OCI-LY7 (cell line): ENCODE results near the gene COL18A1. TPM values are rescaled to one million over a fixed set of nuclear protein-coding genes. Genes with fewer than 3 reads are reported as not detected.

Source experiments
- BruUV-seq: library from RNA; stranded (reverse); fragments of 400-500 nt; replicated peaks from 2 replicates; lab custom pipeline; 2021; lab: Mats Ljungman, UMichigan
- CTCF ChIA-PET: fragments of 300-600 bp; sonication (Branson Sonifier 250); formaldehyde crosslinking; loops from one replicate; lab custom pipeline; 2022; ENCODE audit warnings: antibody characterized with exemption; ENCODE audit not compliant: unreplicated experiment; lab: Charles Lee
- POLR2A ChIA-PET: fragments of 300-600 bp; sonication (Branson Sonifier 250); formaldehyde crosslinking; loops from one replicate; lab custom pipeline; 2022; ENCODE audit warnings: antibody characterized with exemption; lab: Charles Lee
- DNase-seq: peaks from one replicate; pipeline ENCODE4 v3.0.0-alpha.2; 2015; ENCODE audit warnings: low spot score
- H2AFZ ChIP-seq: fragments of 200-600 bp; sonication (generic), shearing (Covaris generic); 2 replicates; pipeline ENCODE4 v1.6.1; 2014; ENCODE audit warnings: mild to moderate bottlenecking, antibody characterized with exemption, low read length, moderate library complexity
- H3K27ac ChIP-seq: fragments of 200-600 bp; sonication (generic); 2 replicates; pipeline ENCODE4 v1.5.1; 2014; ENCODE audit warnings: mixed run types, low read depth, mild to moderate bottlenecking, moderate library complexity, low read length, inconsistent platforms; ENCODE audit not compliant: poor library complexity, severe bottlenecking
- H3K36me3 ChIP-seq: fragments of 200-600 bp; sonication (generic); 2 replicates; pipeline ENCODE4 v1.6.1; 2014; ENCODE audit warnings: mild to moderate bottlenecking, antibody characterized with exemption, low read length, moderate library complexity, mixed read lengths; ENCODE audit not compliant: insufficient read depth
- H3K4me1 ChIP-seq: fragments of 200-600 bp; sonication (generic); 2 replicates; pipeline ENCODE4 v1.5.1; 2014; ENCODE audit warnings: mild to moderate bottlenecking, low read length; ENCODE audit not compliant: insufficient read depth, poor library complexity, severe bottlenecking
- H3K4me2 ChIP-seq: fragments of 200-600 bp; sonication (generic); 2 replicates; pipeline ENCODE4 v1.6.1; 2014; ENCODE audit warnings: mild to moderate bottlenecking, low read length
- H3K4me3 ChIP-seq: fragments of 200-600 bp; sonication (generic); 2 replicates; pipeline ENCODE4 v1.5.1; 2014; ENCODE audit warnings: mild to moderate bottlenecking, low read depth, low read length; ENCODE audit not compliant: poor library complexity, severe bottlenecking
- H3K79me2 ChIP-seq: fragments of 200-600 bp; sonication (generic); 2 replicates; pipeline ENCODE4 v1.6.1; 2016; ENCODE audit warnings: low read depth, mild to moderate bottlenecking, low read length, moderate library complexity, mixed read lengths; ENCODE audit not compliant: insufficient read depth
- H3K9me2 ChIP-seq: fragments of 200-600 bp; sonication (generic); 2 replicates; pipeline ENCODE4 v1.6.1; 2016; ENCODE audit warnings: mild to moderate bottlenecking, low read length, mixed read lengths; ENCODE audit not compliant: insufficient read depth
- H3K9me3 ChIP-seq: fragments of 200-600 bp; sonication (generic); 2 replicates; pipeline ENCODE4 v1.6.1; 2014; ENCODE audit warnings: mild to moderate bottlenecking, mixed run types, low read length, mixed read lengths
- H4K20me1 ChIP-seq: fragments of 200-600 bp; sonication (generic); 2 replicates; pipeline ENCODE4 v1.6.1; 2014; ENCODE audit warnings: mild to moderate bottlenecking, antibody characterized with exemption, low read length, moderate library complexity, mixed read lengths; ENCODE audit not compliant: insufficient read depth
- EZH2phosphoT487 ChIP-seq: fragments of 200-600 bp; sonication (generic); IDR thresholded peaks from 2 replicates; pipeline ENCODE4 v1.6.1; 2018; ENCODE audit warnings: low read depth, borderline replicate concordance, mild to moderate bottlenecking, mixed run types, antibody characterized with exemption, low read length, moderate library complexity, mixed read lengths
- intact Hi-C: fragments of 100-400 bp; cut with micrococcal nuclease; formaldehyde crosslinking; loops from one replicate; pipeline ENCODE4 v1.10.0; 2022; ENCODE audit not compliant: unreplicated experiment
- total RNA-seq, 2 experiments: library from RNA; depleted of rRNA in 1 of 2; stranded (reverse); fragments of >200 nt in 1 of 2; shearing (Covaris generic) in 1 of 2; gene quantifications; 2 replicates each; pipeline ENCODE4 v1.2.3, GENCODE V29; 2014 to 2022
- TF ChIP-seq, protein P1 (sequence below): fragments of 200-600 bp; sonication (generic); conservative IDR thresholded peaks from 2 replicates; pipeline ENCODE4 v1.5.1; 2014; ENCODE audit warnings: mild to moderate bottlenecking, antibody characterized with exemption, low read length, moderate library complexity, mixed read lengths

COL18A1 gene
- total RNA-seq, 2 experiments from 2014 or later, result 0.23 to 7.4 TPM

DNA sequence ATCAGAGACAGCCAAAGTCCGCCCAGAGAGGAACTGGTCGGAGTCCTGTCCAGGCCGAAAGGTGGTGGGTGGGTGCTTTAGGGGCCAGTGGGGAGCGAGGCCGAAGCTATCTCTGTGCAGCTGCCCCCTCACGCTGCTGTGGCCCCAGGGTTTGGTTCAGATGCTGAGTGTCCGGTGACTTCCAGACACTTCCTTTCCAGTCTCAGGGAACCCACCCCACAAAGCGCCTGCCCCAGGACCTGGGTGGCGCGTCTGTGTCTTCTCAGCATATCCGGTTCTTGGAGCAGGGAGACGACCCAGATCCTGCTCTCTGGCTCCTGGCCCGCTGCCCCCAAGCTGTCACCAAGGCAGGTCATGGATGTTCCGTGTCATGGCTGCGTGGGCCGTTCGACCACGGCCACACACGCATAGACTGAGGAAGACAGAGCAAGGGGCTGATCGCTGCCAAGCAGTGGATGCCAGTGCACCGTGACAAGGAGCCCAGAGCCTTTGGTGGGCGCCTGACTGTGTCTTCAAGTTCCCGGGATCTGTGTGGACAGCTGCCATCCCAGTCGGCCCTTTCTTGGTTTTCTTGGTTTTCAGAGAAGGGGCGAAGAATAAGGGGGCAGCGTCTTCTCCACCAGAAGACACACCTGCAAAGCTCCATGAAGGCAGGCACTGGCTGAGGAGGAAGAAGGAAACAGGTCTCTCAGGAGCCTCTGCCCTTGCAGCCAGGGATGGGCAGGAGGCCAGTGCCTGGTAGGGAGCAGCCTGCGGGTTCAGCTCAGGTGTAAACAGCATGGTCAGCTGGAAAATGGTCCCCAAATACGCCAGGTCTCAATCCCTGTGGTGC, 22.9 kb upstream of the COL18A1 start:
- DNase-seq, result no peak
- TF ChIP-seq EZH2phosphoT487, result no peak
- TF ChIP-seq, protein P1, sequence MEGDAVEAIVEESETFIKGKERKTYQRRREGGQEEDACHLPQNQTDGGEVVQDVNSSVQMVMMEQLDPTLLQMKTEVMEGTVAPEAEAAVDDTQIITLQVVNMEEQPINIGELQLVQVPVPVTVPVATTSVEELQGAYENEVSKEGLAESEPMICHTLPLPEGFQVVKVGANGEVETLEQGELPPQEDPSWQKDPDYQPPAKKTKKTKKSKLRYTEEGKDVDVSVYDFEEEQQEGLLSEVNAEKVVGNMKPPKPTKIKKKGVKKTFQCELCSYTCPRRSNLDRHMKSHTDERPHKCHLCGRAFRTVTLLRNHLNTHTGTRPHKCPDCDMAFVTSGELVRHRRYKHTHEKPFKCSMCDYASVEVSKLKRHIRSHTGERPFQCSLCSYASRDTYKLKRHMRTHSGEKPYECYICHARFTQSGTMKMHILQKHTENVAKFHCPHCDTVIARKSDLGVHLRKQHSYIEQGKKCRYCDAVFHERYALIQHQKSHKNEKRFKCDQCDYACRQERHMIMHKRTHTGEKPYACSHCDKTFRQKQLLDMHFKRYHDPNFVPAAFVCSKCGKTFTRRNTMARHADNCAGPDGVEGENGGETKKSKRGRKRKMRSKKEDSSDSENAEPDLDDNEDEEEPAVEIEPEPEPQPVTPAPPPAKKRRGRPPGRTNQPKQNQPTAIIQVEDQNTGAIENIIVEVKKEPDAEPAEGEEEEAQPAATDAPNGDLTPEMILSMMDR, result no peak
- H3K4me1 ChIP-seq, result no peaks in the 10 kb centered on the region
- intact Hi-C loops, result no loop called here
- no peaks in the 10 kb centered on the region for H3K9me2 ChIP-seq
- H3K4me3 ChIP-seq, result no peak overlapping the region
- no TSS peak for BruUV-seq
- no peaks in the 10 kb centered on the region for H3K36me3 ChIP-seq
- CTCF ChIA-PET, result no interaction called here
- no peaks in the 10 kb centered on the region for H3K9me3 ChIP-seq
- H3K27ac ChIP-seq, result no peak overlapping the region
- POLR2A ChIA-PET, result no interaction called here
- no peak overlapping the region for H3K4me2 ChIP-seq
- no peak overlapping the region for H2AFZ ChIP-seq
- H3K79me2 ChIP-seq, result no peaks in the 10 kb centered on the region
- no peaks in the 10 kb centered on the region for H4K20me1 ChIP-seq

DNA sequence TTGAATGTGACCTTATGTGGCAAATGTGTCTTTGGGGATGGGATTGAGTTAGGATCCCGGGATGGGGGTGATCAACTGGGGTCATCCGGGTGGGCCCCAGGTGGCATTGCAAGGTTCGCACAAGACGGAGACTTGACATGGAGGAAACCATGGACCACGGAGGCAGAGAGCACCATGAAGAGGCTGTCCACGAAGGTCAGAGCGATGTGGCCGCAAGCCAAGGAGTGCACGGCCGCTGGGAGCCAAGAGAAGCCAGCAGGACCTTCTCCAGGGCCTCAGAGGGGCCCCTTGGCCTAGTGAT, 22.3 kb upstream of the COL18A1 start:
- no peak for DNase-seq
- H3K9me2 ChIP-seq, result no peaks in the 10 kb centered on the region
- BruUV-seq, result no TSS peak
- TF ChIP-seq, protein P1, result no peak
- no peak for TF ChIP-seq EZH2phosphoT487
- H3K27ac ChIP-seq, result no peak overlapping the region
- no peaks in the 10 kb centered on the region for H4K20me1 ChIP-seq
- H3K36me3 ChIP-seq, result no peaks in the 10 kb centered on the region
- H3K4me3 ChIP-seq, result no peak overlapping the region
- no peak overlapping the region for H3K4me2 ChIP-seq
- H3K4me1 ChIP-seq, result no peaks in the 10 kb centered on the region
- no peak overlapping the region for H2AFZ ChIP-seq
- H3K79me2 ChIP-seq, result no peaks in the 10 kb centered on the region
- POLR2A ChIA-PET, result no interaction called here
- intact Hi-C loops, result no loop called here
- CTCF ChIA-PET, result no interaction called here
- H3K9me3 ChIP-seq, result no peaks in the 10 kb centered on the region

DNA sequence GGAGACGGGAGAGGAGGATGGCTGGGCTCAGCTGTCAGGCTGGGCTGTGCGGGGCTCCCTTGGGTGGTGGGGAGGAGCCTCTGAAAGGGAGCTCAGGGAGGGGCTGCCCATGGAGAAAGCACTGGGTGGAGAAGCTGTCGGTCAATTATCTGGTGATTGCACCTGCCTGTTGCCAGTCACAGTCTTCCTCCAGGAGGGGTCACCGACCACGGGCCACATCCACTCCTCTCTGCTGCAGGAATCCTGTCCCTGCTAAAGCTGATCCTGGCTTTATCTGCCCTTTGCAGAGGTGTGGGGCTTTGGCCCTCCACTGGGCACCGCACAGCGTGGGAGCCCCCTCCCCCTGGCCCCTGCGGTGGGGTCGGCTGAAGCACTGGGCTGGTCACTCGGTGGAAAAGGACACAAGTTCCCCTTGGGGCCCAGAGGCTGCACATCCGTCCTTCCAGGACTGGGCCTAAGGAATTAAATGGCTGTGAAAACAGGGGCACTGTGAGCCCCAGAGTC, 21.8 kb upstream of the COL18A1 start:
- no peaks in the 10 kb centered on the region for H4K20me1 ChIP-seq
- H2AFZ ChIP-seq, result no peak overlapping the region
- H3K9me3 ChIP-seq, result no peaks in the 10 kb centered on the region
- no peaks in the 10 kb centered on the region for H3K9me2 ChIP-seq
- intact Hi-C loops, result no loop called here
- no TSS peak for BruUV-seq
- POLR2A ChIA-PET, result no interaction called here
- TF ChIP-seq EZH2phosphoT487, result no peak
- TF ChIP-seq, protein P1, result no peak
- no peak for DNase-seq
- H3K4me1 ChIP-seq, result no peaks in the 10 kb centered on the region
- no peaks in the 10 kb centered on the region for H3K36me3 ChIP-seq
- H3K79me2 ChIP-seq, result no peaks in the 10 kb centered on the region
- CTCF ChIA-PET, result no interaction called here
- H3K27ac ChIP-seq, result no peak overlapping the region
- no peak overlapping the region for H3K4me3 ChIP-seq
- H3K4me2 ChIP-seq, result no peak overlapping the region
